GM18498 (cell line): ENCODE measurements around the gene FTO.
A peak's percentile ranks its signal among the peaks of the same experiment; 100 is the strongest.
"Not testable (repeated sequence)": the region's sequence is repeated elsewhere in the genome, so short reads cannot be mapped to it uniquely, and the experiment has no call there.

Experiments
- ATAC-seq: cut with Tn5 transposase; IDR thresholded peaks from one replicate; pipeline ENCODE4 v1.9.1; 2021; ENCODE audit warnings: mild to moderate bottlenecking, moderate library complexity; ENCODE audit not compliant: unreplicated experiment

FTO gene

DNA sequence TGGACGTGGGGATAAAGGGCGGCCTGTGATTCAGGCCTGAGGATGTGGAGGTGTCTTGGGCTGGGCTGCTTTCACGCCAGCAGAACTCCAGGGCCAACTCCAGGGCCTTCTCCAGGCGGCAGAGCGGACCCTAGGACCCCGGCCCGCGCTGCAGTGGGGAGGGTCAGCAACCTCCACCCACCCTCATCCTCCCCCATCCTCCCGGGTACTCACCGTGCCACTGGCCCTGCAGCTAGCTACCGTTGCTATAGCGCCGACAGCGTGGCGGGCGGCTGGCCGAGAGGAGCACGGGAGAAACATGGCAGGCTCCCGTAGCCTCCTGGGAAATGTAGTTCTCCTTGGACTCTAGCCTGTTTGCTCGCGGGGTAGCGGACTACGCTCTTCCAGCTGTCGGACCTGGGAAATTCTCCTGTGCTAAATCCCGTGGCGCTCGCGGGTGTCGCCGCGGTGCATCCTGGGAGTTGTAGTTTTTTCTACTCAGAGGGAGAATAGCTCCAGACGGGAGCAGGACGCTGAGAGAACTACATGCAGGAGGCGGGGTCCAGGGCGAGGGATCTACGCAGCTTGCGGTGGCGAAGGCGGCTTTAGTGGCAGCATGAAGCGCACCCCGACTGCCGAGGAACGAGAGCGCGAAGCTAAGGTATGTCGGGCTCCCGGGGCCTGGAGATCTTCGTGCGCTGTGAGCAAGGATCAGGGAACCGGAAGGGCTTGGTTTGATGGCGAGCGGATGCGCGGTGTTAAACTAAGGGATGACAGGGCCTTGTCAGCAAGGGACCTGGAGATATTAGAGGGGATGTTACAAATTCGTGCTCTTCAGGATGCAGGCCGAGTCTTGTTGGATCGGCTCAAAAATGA is at the start of gene FTO, which contains the start of gene RPGRIP1L:
Gene FTO (plus strand): TSS at position 567 of the 855 bp plus-strand sequence.
Gene RPGRIP1L (minus strand): TSS at position 270 of the 855 bp plus-strand sequence. CDS start 3,136 bp downstream, outside the sequence.
- peak; percentile 99 for ATAC-seq

DNA sequence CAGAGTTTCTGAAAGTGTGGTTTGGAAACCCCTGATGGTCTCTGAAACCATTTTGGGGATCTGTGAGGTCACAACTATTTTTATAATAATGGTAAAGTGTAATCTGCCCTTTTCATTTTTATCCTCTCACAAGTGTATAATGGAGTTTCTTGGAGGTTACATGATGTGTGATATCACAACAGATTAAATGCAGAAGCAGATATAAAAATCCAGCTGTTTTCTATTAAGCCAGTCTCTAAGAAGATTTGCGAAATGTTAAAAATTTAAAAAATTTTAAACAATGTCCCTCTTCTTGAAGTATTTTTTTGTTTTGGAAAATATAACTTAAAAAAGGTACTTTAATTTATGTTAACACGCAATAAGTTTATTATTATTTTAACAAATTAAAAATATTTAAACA is 49.0 kb upstream of the FTO start:
- no peak for ATAC-seq

DNA sequence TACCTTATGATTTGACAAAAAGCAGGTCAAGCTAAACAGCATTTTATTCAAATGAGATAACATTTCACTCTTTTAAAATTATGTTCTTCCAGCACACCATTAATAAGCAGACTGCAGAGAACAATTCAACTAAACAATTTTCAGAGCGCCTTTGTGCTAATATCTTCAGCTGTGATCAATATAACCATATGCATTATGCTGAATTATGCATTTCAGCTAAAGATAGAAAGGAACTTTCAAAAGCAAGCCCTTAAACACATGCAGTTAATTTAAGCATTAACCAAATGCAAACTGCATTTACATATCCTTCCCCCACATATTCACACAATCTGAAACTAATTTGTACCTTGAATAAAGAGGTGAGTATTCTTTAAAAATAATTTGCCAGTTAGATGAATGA is 41.9 kb upstream of the FTO start:
- no peak for ATAC-seq

DNA sequence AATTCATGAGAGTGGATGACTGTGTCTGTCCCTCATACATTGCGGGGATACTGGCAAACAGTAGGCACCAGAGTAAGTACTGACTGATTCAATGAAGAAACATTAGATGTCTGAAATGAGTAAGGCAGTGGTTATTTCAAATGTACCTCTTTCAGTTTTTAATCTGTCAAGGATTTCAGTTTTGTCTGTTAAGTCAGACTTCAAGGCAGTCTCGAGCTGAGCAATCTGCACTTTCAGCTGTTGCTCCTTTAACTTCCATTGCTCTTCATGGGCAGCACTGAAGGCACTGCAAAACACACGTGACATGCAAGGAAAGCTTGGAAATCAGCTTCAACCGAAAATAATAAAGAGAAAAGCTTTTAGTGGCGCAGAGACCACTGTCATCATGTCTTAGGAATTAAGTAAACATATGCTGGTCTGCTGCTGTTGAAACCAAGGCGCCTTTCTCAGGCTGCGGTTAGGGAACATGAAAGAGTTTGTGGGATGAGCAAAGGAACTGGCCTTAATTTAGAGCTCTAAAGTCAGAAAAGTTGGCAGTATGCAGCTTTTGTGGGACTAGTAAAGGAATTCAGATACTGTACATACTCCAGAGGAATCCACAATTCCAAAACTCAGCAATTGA is 39.1 kb upstream of the FTO start:
- ATAC-seq: peak; percentile 70

DNA sequence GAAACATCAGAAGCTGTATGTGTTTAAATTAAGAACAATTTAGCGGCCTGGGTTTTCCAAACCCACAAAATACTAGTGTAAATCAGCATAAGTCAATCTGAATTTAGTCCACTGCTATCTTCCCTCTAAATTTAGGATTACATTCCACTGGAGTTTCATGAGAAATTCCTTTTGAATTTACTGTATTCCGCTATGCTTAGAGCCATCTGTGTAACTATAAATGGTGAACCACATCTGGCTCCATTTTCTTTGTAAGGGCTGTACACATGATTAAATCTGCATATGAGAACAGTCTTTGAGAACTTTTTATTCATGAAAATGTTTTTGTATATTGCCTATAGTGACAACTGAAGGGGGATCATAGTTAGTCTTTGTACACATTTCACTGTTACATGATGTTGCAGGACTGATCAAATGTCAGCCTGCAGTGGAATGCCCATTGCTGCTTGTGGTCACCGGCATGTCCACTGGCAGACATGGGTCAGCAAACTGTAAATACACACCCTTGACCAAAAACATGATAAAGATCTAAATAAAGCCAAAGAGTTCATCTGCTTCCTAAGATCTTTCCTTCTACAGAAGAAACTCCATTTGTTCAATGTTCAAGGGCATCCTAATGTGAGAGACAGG is 37.1 kb upstream of the FTO start:
- no peak for ATAC-seq

DNA sequence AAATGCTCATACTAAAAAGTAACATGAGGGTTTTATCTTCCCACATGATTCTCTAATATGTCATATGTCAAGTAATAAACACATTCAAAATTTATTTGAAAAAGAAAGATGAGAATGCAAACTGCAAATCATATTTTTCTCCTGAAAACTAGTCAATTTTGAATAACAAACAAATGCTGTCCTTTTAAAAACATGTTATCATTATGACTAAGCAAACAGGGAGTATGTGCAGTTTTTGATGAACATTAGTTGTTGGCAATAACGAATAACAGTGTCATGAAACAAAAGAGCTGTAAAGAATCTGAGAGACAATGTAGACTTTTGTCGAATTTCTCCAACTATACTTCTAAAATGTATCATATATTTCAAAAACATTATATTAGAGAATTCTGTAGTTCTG is 35.1 kb upstream of the FTO start:
- ATAC-seq: no peak

DNA sequence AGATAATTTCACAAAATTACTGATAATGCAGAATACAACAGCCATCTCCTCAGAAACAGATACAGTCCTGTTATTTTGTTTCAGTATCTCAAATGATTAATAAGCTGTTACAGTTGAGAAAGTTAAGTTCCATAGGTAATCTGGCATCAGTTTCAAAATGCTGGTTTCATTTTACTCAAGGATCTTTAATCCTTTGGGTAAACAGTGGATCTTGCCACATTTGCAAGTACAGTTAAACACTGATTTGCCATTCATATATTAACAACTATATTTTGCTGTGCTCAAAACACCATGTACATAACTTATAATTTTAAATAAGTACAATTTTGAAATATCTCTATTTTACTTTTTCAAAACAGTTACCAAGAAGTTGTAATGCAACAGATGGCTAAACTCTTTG is 31.5 kb upstream of the FTO start:
- ATAC-seq: no peak

DNA sequence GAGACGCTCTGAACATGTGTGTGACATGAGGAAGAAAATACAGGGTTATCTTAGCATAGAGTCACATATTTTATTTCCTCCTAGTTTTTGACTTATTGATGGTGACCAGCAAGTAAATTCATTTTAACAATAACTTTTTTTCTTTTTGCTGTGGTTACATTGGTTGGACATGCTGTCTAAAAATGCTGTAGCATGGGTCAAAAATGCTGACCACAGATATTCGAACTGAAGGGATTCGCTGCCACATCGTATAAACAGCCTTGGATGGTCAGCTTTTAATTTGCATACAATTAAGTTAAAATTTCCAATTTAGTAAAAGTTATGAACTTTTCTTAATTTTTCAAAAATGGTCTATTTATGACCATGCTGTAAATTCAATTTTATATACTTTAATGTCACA is 30.8 kb upstream of the FTO start:
- ATAC-seq: no peak

DNA sequence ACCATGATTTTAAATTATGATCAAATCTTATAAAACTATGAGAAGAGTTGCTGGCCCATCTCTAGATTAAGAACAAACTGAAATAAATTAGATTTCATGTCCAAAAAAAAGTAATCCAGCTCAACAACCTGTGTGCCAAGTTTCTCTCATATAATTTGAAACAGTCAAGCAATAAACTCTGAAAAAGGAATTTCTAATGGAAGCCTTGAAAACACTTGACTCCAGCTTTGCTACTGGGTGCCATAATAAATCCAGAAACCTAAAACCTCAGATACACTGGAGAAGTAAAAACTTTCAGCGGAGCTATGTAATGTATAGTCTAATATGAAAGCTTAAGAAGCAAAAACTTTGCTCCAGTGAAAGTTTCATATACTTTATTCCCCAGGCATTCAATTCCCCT is 25.8 kb upstream of the FTO start:
- no peak for ATAC-seq

DNA sequence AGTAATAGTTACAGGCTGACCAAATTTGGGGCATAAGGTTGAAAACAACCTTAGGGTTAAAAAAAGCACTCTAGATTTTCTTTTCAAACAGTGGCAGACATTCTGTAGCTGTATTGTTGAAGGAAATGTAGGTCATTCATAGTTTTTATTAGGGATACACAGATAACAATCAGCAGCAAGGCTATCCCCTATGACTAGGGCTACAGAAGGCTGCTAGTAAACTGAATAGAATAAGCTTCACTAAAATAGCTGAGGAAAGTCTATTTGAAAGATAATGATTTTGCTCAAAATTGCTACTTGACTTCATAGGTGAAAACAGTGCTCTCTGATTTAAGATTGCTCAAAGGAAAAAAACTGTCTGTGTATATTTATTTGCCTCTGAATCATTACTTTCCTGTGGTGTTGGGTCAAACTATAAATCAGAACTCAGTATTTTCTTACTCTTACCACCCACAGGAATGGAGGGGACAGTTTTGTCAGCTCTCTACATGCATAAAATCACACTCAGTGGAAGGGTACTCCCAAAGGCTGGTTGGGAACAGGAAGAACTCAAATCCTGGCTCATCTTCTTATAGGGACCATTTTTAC is 25.1 kb upstream of the FTO start:
- no peak for ATAC-seq

DNA sequence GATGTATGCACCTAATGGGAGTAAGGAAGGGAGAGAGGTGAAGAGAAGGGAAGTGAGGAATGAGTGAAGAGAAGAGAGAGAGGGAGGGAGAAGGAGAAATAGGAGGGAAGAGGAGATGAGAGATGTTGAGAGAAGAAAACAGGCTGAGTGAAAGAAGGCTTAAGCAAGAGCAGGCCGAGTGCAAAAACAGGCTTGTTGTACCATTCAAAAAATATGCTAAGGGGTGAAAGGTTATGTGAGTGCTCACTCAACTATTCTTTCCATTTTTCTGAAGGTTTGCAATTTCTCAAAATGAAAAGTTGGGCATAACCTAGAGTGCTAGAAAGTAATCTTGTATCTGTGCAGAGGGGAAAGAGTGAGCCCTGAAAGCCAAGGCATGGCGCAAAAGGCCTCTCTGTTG is 23.2 kb upstream of the FTO start:
- ATAC-seq: no peak

DNA sequence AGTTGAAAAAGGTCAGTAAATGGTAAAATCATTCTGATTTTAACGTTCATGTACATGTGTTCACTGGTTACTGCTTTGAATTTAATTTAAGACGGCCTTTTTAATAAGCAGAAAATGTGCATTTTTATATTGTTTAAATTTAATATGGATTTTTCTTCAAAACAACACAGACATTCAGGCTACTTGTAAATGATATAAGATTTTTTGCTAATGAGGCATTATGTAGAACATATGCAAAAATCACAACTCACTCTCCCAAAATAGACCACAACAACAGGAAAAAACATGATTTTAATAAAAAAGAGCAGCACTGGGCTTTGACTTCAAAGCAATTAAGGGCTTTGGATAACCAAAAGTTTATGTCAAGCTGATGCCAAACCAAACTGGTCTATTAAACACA is 22.6 kb upstream of the FTO start:
- no peak for ATAC-seq

DNA sequence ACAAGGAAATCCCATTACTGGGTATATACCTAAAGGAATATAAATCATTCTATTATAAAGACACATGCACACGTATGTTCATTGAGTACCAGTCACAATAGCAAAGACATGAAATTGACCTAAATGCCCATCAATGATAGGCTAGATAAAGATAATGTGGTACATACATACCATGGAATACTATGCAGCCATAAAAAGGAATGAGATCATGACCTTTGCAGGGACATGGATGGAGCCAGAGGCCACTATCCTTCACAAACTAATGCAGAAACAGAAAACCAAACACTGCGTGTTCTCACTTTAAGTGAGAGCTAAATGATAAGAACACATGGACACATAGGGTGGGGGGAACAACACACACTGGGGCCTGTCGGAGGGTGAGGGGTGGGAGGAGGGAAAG is 18.6 kb upstream of the FTO start:
- not testable (repeated sequence) for ATAC-seq

DNA sequence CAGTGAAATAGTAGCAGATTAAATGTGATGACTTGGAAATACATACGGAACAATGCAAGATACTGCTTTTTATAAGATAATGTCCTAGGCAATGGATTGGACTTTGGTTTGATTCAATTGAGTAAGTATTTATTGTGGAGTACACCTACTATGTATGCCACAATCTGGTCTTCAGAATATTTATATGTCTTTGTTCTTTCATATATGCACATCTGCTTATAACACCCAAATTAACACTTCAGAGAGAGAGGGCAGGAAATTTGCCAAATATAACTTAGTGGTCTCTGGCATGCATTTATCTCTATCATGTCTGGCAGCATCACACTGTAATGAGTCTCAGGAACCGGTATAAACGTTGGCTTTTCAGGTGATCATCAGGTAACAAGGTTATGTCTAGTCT is 17.2 kb upstream of the FTO start:
- ATAC-seq: no peak

DNA sequence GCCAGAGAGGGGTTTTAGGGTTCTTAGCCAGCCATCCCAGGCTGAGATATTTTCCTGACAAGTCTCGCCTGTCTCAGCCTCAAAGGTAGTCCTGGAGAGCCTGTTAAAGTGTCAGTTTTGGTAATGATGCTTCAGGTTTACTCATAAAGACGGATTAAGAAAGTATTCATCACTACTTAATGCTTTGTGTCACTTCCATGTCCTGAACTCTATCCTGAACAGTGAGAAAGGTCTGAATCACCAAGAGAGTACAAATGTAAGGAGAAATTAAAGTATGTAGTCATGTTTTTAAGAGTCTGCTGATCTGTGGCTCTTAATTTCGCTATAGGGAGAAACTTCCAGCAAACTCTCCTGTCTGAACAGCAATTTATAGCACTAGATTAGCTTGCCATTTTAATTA is 14.3 kb upstream of the FTO start:
- no peak for ATAC-seq

DNA sequence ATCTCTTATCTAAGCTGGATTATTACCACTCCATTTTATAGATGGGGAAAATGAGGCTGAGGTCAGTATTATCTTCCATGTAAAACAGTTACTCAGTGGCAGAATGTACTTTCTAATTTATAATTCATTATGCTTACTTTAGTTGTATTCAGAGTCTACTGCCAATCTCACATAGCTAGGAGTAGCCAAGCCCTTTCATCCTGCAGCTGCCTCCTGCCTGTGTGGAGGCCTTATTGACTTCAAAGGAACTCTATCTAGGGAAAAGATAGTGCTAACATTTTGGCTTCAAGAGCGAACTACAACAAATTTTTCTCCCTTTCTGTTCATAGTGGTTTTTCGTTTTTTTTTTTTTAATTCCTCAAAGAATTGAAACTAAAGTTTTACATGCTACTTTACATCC is 13.2 kb upstream of the FTO start:
- ATAC-seq: no peak

DNA sequence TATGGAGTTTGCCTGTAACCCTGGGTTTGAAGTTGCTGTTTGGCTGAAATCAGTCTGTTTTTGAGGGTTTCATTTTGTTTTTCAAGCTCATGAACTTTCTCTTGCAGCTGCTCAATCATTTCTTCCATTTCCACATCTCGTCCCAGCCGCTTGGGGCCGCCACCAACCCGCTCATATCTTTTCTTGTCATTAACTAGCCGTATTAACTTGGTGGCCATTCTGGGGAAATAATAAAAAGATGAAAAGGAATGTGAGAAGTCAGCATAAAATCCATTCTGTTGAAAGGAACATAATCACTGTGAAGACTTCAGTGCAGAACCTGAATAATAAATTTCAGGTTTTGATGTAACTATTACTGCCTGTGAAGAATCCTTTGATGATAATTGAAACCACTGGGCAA is 11.8 kb upstream of the FTO start:
- no peak for ATAC-seq

DNA sequence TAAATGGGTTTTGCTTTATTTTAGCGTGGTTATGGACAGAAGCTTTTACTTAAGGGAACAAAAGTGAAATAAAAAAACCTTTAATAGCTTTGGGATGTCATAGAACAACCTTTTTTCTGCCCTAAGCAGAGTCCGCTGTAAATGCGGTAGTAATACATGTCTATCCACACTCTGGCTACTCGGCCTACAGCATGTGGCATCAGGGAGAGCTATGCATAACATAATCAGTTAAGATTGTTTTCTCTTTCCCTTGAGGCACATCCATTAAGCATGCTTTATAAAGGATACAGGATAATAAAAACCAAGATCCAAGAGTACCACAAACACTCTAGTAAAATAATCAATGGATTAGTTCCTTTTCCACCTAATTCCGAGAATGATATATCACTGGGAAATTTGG is 10.6 kb upstream of the FTO start:
- no peak for ATAC-seq

DNA sequence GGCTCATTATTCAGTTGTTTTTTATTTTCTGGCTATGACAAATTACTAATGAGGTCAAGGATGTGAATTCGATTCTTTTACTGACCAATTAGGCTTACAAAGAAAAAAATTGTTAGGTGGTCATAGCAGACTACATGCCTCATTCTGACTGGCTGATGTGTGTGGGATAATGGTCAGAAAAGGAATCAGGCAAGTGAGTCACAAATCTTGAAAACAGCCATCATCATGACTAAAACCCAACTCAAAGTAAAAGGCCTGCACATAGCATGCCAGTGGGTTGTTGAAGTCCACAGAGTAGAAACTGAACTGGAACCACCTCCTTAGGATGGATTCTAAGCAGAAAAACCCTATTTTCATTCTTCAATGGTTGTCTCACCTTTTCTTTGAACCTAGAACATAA is 8.9 kb upstream of the FTO start:
- no peak for ATAC-seq

DNA sequence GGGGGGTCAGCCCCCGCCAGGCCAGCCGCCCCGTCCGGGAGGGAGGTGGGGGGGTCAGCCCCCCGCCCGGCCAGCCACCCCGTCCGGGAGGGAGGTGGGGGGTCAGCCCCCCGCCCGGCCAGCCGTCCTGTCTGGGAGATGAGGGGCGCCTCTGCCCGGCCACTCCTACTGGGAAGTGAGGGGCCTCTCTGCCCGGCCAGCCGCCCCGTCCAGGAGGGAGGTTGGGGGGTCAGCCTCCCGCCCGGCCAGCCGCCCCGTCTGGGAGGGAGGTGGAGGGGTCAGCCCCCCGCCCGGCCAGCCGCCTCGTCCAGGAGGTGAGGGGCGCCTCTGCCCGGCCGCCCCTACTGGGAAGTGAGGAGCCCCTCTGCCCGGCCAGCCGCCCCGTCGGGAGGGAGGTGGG is 5.7 kb upstream of the FTO start:
- ATAC-seq: not testable (repeated sequence)

DNA sequence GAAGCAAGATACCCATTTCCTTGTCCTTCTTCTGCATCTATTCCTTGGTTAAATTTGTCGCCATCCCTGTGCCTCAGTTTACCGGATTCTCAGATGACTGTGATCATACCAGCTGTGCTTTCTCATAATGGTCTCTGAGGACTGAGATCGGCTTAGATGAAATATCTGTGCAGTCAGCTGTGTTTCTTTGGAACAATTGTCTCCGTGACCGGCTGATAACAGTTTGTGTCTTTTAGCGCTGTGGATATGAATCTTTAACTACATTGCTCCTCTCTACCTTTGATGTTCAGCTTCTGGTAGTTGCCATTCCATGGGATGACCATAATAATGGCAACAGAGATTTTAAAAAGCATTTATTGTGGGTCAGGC is 473 bp downstream of the FTO start:
- ATAC-seq: no peak

DNA sequence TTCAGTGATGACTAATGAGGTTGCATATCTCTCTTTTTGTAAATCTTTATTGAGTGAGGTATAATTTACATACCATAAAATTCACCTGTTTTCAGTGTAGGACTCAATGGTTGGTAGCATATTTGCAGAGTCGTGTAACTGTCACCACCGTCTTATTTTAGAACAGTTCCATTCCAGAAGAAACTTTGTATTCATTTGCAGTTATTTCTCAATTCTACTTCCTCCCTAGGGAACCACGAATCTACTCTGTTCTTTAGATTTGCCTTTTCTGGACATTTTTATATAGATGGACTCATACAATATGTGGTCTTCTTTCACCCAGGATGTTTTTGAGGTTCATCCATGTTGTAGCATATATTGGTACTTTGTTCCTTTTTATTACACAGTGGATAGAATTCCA is 3.7 kb downstream of the FTO start:
- no peak for ATAC-seq
